IPS-11a (cell line): ENCODE measurements around the gene PRKAR1A.
"Not testable (repeated sequence)": the region's sequence is repeated elsewhere in the genome, so short reads cannot be mapped to it uniquely, and the experiment has no call there.

Source experiments
- H3K4me3 ChIP-seq: one replicate; pipeline ENCODE4 v1.5.1; 2013; ENCODE audit warnings: low read depth, low read length, control low read depth

PRKAR1A gene

DNA sequence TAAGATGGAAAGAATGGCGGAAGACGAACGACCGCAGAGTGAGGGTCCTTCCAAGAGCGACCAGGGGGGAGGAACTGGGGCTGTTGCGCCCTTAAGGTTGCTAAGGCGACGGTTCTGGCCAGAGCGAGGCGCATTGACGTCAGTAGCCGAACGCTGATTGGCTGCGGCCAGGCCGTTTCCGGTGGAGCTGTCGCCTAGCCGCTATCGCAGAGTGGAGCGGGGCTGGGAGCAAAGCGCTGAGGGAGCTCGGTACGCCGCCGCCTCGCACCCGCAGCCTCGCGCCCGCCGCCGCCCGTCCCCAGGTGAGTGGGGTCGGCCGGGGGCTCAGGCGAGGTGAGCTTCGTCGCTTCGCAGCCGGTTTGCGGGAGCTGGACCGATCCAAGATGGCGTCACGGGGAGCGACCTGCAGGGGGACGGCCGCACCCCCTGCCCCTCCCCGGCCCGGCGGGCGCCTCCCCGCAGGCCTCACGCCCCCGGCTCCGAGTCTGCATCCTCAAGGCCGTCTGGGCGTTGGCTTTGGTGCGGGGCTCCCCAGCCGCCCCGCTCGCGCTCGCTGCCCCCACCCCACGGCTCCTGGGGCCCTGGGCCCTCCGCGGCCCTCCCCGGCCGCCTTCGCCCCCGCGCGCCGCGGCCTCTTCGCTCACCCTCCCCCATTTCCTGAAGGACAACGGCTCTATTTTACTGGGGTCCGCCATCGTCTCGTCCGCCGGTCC is at the start of gene PRKAR1A:
Gene PRKAR1A (plus strand): TSS at position 184 of the 713 bp plus-strand sequence. CDS start 2,970 bp downstream, outside the sequence.
- peak within 1 kb of the TSS; percentile 87 for H3K4me3 ChIP-seq

GRCh38 chr17:68463211-68464019 is 48.8 kb upstream of the PRKAR1A start:
- no peak overlapping the region for H3K4me3 ChIP-seq

DNA sequence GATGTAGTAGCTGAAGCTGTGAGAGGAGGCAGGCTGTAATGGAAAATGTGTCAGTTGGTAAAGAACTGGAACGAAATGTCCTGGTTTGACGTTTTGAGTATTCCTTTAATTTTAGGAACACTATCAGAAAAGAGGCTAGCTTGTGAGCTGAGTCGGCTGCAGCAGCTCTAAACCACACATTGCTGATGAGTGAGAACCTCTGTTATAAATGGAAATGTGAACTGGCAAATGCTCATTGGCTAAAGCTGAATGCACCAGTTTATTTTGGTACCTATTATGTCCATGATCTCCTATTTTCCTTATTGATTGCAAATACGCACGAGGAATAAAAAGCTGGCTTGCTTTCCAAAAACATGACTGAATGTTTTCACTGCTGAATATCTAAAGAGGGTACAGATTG is 43.9 kb upstream of the PRKAR1A start:
- H3K4me3 ChIP-seq: no peak overlapping the region

DNA sequence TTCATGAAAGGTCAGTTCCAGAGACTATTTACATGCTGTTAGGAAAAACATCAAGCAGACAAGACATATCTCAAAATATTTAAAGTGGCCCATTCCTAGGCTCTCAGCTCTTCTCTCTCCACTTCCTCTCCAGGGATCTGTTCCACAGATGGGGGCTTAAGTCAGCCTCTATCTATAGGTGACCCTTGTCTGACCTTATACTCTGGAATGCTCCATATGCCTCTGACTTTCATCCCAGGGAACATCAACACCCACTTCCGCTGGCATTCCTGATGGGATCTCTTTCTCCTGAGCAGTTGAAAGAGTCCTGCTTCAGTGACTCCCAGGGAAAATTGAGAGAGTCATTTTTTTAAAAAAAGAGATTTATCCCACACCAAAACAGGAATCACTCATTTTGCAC is 43.4 kb upstream of the PRKAR1A start:
- no peak overlapping the region for H3K4me3 ChIP-seq

GRCh38 chr17:68470961-68471360 is 41.3 kb upstream of the PRKAR1A start:
- H3K4me3 ChIP-seq: no peak overlapping the region

- no peak overlapping the region for H3K4me3 ChIP-seq
Observed at GRCh38 chr17:68480885-68481284, 31.3 kb upstream of the PRKAR1A start.

GRCh38 chr17:68482576-68483041 is 29.6 kb upstream of the PRKAR1A start:
- H3K4me3 ChIP-seq: no peak overlapping the region

DNA sequence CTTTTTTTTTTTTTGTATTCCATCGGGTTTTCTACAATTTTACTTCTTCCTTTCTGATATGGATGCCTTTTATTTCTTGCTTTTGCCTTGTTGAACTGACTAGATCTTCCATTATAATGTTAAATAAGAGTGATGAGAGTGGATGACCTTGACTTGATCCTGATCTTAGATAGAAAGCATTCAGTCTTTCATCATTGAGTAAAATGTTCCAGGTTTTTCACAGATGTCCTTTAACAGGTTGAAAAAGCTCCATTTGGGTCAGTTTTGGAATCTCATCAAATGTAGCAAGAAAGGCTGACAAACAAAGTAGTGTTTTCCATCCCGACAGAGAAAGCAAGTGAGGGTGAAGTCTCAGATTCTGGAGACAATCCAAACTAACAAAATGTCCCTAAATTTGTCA is 27.8 kb upstream of the PRKAR1A start:
- no peak overlapping the region for H3K4me3 ChIP-seq

GRCh38 chr17:68489919-68490318 is 22.3 kb upstream of the PRKAR1A start:
- H3K4me3 ChIP-seq: no peak overlapping the region

DNA sequence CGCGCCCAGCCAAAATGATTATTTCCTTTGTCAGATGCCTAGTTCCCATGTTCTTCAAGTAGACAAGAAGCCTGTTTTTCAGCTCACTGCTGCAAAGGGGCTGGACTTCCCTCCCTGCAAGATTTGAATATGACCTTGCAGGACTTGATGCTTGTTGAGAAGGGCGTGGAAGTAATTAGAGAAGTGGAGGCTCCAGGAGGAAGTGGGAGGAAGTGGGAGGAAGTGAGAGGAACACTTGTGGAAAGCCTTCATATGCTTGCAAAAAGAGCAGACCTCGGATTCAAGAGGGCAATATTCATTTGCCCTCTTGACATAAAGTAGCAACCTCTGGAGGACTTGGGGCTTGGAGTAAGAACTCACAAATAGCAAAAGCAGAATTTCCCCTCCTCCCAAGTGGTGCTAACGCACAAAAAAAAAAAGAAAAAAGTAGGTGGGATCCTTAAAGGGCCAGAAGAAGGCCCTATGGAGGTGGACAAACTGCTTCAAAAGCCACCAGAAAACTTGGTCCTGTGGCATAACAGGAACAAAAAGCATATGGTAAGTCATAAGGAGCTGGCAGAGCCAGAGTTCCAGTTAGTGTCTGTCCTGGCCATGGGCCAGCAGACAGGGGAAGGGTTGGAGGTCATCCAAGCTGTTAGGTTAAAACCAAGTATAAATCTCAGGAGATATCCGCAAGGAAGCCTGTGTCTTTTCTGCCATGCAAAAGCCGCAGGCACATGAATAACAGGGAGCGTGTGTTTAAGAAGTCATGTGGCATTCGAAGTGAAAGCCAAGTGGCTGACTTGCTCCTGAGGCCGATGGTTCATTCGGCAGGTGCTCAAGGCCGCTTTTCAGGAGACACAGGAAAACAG is 20.6 kb upstream of the PRKAR1A start:
- H3K4me3 ChIP-seq: no peak overlapping the region

- H3K4me3 ChIP-seq: not testable (repeated sequence)
Observed at GRCh38 chr17:68492394-68493054, 19.7 kb upstream of the PRKAR1A start.

GRCh38 chr17:68495081-68495480 is 17.1 kb upstream of the PRKAR1A start:
- no peak overlapping the region for H3K4me3 ChIP-seq

DNA sequence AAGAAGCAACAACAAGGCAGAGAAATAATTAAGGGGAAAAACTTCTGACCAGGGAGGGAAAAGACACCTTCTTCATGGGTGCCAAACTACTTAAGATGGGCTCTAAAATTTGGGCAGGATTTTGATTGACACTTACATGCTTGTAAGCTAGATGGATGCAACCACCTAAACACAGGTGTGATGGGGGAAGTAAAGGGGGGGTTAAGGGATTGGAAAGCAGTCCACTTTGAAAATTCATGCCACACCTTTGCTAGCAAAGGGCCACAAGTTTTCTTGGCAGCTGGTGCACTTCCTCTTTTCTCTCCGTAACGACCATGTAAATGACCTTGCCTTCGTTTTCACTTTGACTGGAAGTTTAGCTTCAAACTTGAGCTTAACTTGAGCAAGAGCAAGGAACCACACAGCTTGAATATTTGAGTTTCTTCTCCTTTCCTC is 14.3 kb upstream of the PRKAR1A start:
- no peak overlapping the region for H3K4me3 ChIP-seq

DNA sequence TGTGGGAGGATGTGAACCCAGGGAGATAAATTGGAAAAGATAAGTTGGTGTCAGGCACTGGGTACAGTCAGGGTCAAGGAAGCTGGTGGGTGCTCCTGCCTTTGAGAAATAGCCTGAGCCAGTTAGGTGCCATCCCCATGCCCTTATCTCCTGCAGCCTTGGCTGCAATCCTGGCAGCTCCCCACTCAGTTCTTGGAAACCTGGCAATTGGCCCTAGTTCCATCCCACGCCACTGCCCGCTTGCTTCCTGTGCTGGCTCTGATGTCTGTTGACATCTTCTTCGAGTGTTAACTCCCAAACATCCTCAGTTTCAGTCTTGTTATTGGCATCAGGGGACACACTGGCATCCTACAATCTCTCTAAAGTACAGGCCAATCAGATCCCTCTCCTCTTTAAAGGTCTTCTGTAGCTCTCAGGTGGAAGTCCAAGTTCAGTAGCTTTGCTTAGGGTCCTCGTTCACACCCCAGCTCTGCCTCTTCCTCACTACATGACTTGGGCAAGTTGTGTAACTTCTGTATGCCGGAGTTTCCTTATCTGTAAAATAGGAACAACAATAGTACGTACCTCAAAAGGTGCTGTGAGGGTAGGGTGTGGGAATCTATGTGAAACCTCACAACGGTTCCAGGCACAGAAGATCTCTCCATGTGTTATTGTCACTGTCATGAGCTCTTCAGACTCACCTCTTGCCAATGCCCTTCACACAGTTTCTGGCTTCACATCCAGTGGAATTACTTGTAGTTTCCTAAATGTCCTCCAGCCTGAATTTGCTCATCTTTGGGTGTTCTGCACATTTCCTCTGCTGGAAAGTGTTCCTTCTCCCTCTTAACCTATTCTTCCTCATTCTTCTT is 13.5 kb upstream of the PRKAR1A start:
- no peak overlapping the region for H3K4me3 ChIP-seq

- no peak overlapping the region for H3K4me3 ChIP-seq
Observed at GRCh38 chr17:68499587-68499986, 12.6 kb upstream of the PRKAR1A start.

- no peak overlapping the region for H3K4me3 ChIP-seq
Observed at GRCh38 chr17:68501074-68501473, 11.2 kb upstream of the PRKAR1A start.

- H3K4me3 ChIP-seq: no peak overlapping the region
Observed at GRCh38 chr17:68505951-68506350, 6.3 kb upstream of the PRKAR1A start.

DNA sequence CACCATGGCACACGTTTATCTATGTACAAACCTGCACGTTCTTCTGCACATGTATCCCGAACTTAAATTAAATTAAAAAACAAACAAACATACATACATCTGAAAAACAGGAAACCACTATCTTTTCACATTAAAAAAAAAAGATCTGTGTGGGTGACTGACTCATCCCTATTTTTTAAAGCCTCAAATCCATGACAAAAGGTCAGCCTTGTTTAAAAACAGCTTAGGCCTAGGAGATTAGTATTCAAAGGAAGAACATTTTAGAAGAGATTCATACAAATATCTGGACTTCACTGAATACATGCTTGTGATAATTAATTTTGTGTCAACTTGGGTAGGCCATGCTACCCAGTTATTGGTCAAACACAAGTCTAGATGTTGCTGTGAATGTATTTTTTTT is 4.7 kb upstream of the PRKAR1A start:
- no peak overlapping the region for H3K4me3 ChIP-seq

- no peak overlapping the region for H3K4me3 ChIP-seq
Observed at GRCh38 chr17:68509141-68510057, 2.8 kb upstream of the PRKAR1A start.
